GM19455 (cell line): ENCODE data around the gene KIF3C.
"Not testable (repeated sequence)": the region's sequence is repeated elsewhere in the genome, so short reads cannot be mapped to it uniquely, and the experiment has no call there.

Source experiments
- ATAC-seq: cut with Tn5 transposase; IDR thresholded peaks from one replicate; pipeline ENCODE4 v1.9.1; 2021; ENCODE audit not compliant: unreplicated experiment

Gene KIF3C

DNA sequence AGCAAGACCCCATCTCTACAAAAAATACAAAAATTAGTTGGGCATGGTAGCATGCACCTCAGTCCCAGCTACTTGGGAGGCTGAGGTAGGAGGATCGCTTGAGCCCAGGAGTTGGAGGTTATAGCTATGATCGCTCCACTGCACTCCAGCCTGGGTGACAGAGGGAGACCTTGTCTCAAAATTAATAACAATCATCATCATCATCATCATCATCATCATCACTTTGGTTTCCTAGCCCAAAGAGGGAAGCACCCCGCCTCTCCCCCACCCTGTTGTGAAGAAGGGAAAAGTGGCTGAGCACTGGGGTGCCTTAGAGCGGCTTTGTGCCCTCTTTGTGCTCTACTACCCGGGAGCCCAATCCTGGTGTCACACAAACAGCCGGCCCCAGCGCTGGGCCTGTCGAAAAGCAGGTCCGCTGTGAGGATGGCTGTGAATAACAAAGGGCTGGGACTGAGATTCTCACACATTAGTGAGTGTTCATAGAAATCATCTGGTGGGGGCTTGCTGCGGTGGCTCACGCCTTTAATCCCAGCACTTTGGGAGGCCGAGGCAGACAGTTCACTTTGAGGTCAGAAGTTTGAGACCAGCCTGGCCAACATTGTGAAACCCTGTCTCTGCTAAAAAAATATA is 61.4 kb downstream of the KIF3C start:
- no peak for ATAC-seq

DNA sequence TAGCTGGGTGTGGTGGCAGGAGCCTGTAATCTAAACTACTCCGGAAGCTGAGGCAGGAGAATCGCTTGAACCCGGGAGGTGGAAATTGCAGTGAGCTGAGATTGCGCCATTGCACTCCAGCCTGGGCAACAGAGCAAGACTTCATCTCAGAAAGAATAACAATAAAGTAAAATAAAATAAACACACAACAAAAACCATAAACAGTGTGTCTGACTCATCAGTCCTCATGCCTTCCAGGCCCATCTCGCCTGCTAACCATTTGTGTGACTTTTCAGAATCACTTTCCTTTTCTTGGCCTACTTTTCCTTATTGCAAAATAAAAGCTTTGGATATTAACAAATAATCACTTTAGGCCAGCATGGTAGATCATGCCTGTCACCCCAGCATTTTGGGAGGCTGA is 62.0 kb downstream of the KIF3C start:
- ATAC-seq, result no peak

GRCh38 chr2:25917832-25918231 is 64.5 kb downstream of the KIF3C start:
- no peak for ATAC-seq

DNA sequence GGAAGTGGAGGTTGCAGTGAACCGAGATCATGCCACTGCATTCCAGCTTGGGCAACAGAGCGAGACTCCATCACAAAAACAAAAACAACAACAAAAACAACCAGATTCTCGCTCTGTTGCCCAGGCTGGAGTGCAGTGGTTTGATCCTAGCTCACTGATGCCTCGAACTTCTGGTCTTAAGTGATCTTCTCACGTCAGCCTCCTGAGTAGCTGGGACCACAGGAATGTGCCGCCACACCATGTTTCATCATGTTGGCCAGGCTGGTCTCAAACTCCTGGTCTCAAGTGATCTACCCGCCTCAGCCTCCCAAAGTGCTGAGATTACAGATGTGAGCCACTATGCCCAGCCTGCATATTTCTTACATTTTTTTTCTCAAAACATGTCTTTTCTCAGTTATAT is 64.9 kb downstream of the KIF3C start:
- ATAC-seq, result not testable (repeated sequence)

GRCh38 chr2:25915944-25916772 is 66.1 kb downstream of the KIF3C start:
- ATAC-seq, result not testable (repeated sequence)

DNA sequence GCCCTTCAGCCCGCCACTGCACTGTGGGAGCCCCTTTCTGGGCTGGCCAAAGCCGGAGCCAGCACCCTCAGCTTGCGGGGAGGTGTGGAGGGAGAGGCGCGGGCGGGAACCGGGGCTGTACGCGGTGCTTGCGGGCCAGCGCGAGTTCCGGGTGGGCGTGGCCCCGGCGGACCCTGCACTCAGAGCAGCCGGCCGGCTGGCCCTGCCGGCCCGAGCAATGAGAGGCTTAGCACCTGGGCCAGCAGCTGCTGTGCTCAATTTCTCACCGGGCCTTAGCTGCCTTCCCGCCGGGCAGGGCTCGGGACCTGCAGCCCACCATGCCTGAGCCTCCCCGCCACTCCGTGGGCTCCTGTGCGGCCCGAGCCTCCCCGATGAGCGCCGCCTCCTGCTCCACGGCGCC is 66.9 kb downstream of the KIF3C start:
- ATAC-seq, result not testable (repeated sequence)

GRCh38 chr2:25913696-25913973 is 68.7 kb downstream of the KIF3C start:
- ATAC-seq, result not testable (repeated sequence)

DNA sequence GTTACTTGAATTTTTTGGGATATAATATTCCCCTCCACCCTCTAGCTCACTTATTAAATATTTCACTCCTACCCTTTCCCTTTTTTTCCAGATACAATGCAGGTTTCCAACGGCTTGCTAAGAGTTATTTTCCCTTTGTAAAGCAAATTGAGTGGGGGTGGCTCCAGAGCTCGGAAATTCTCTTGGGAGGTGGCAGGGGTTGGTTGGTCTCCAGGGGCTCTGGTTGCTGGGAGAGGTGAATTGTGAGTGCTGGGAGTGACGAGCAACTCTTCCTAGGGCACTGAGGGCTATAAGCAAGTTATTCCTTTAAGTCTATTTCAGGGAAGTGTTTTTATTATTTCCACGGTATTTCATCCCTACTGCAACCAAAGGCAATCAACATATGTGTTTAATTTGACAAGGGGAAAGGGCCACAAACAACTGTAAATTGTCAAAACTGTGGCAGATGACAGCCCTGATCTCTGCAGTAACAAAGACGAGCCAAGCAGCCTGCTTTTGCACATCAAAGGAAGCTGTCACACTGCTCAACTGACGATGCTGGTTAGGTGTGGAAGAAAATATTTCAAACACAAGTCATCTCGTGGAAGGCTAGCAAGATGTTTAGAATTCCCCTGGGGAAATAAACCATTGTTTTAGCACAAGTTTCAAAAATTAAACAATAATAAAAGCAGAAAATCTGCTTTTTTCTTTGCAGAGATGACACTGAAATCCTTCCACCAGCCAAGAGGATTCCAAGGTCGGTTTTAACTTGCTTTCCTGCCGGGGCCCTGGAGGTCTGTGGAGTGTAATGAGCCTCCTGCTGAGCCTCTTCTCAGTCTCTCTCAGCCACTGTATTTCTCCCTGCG is 69.2 kb downstream of the KIF3C start:
- ATAC-seq, result no peak

DNA sequence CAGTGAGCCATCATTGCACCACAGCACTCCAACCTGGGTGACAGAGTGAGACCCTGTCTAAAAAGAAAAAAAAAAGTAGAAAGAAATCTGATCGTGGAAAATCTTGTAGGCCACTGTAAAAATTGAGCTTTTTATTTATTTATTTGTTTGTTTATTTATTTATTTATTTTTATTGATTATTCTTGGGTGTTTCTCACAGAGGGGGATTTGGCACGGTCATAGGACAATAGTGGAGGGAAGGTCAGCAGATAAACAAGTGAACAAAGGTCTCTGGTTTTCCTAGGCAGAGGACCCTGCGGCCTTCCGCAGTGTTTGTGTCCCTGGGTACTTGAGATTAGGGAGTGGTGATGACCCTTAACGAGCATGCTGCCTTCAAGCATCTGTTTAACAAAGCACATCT is 72.7 kb downstream of the KIF3C start:
- ATAC-seq, result not testable (repeated sequence)

DNA sequence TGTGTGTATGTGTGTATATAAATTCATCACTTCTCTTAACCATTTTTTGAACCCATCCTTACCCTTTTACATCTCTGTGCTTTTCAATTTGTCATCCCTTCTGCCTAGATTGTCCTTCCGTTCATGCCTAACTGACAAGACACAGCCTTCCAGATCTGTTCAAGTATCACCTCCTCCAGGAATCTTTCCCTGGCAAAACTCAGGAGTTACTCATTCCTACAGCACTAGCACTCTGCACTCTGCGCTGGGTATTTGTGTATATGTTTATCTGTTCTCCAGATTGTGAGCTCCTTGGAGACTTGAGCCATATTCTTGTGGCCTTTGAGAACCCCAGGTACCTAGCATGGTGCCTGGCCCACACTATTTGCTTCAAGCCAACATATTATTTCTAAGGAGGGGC is 77.2 kb downstream of the KIF3C start:
- ATAC-seq, result no peak

- ATAC-seq, result no peak
Measured at GRCh38 chr2:25903216-25903776, 79.0 kb downstream of the KIF3C start.

- ATAC-seq, result no peak
Measured at GRCh38 chr2:25899404-25899970, 82.8 kb downstream of the KIF3C start.

- no peak for ATAC-seq
Measured at GRCh38 chr2:25897506-25897905, 84.8 kb downstream of the KIF3C start.

GRCh38 chr2:25896308-25896707 is 86.0 kb downstream of the KIF3C start:
- ATAC-seq, result not testable (repeated sequence)

- ATAC-seq, result no peak
Measured at GRCh38 chr2:25895610-25896009, 86.7 kb downstream of the KIF3C start.

DNA sequence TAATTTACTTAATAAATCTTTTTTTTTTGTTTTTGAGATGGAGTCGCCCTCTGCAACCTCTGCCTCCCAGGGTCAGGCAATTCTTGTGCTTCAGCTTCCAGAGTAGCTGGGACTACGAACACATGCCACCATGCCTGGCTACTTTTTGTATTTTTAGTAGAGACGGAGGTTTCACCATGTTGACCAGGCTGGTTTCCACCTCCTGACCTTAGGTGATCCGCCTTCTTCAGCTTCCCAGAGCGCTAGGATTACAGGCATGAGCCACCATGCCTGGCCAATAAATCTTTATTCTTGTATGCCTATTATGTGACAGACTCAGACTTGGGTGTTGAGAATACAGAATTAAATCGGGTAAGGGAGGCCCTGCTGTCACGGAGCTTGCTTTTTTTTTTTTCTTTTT is 87.3 kb downstream of the KIF3C start:
- ATAC-seq, result no peak

DNA sequence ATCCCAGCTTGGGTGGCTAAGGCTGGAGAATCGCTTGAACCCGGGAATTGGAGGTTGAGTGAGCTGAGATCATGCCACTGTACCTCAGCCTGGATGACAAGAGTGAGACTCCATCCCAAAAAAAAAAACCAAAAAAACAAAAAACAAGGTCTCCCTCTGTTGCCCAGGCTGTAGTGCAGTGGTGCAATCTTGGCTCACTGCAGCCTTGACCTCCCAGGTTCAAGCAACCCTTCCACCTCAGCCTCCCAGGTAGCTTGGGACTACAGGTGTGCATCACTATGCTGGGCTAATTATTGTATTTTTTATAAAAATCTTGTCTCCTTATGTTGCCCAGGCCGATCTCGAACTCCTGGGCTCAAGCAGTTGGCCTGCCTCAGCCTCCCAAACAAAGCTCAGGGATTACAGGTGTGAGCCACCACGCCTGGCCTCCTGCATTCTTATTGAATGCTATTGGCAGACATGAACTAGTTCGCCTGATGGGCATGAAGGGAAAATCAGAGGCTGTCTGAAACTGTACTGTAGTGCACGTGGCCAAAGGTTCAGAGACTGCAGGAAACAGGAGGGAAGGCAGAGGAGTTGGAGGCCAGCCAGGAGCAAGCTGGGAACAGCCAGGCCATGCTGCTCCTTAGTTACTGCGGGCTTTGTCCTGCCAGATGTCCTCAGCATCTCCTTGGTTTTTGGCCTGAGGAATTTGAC is 88.0 kb downstream of the KIF3C start:
- no peak for ATAC-seq

DNA sequence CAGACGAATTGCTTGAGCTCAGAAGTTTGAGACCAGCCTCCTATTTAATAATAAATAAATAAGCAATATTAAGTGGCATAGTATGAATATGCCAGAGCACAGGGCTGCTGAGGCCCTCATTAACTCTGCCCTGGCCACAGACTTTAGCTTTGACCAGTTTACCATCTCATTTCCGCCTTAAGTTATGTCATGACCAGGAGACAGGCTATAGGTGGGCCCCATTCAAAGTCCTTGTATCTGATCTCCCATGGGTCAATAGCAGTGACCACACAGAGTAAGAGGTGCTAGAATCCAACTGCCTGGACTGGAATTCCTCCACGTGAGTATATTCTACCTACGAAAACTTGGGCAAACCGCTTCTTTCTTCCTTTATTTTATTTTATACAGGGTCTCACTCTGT is 90.6 kb downstream of the KIF3C start:
- no peak for ATAC-seq

DNA sequence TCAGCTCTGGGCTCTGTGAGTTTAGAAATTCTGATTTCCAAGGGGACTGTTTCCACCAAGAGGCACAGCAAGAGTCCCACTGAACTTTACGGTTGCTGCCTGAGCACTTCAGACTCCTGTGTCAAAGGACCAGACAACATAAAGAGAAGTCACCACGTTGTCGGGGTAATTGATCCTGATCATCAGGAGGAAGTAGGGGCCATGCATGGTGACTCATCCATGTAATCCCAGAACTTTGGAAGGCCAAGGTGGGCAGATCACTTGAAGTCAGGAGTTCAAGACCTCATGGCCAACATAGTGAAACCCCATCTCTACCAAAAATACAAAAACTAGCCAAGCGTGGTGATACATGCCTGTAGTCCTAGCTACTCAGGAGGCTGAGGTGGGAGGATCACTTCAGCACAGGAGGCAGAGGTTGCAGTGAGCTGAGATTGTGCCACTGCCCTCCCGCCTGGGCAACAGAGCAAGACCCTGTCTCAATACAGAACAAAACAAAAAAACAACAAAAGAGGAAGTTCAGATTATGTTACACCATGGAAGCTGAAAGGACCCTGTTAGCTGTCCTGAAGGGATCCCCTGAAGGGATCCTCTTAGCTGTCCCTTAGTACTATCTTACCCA is 94.6 kb downstream of the KIF3C start:
- ATAC-seq, result no peak

GRCh38 chr2:25885933-25886332 is 96.4 kb downstream of the KIF3C start:
- ATAC-seq, result no peak
